Liver (tissue), 9 donors: ENCODE results near the gene CAPG. TPM values are rescaled to one million over a fixed set of nuclear protein-coding genes. Genes with fewer than 3 reads are reported as not detected.

Source experiments
- DNase-seq: peaks from one replicate; pipeline ENCODE4 v3.0.0-alpha.2; 2017; ENCODE audit warnings: low spot score
- H3K27ac ChIP-seq, 2 donors: one replicate each; pipeline ENCODE4 v1.7.0; 2013; ENCODE audit warnings: inconsistent platforms in 2 of 2, low read length in 2 of 2, control low read depth in 1 of 2, low read depth in 1 of 2, mild to moderate bottlenecking in 1 of 2
- H3K27me3 ChIP-seq, 4 donors: one replicate each; pipeline versions ENCODE4 v1.6.1 to v1.7.0; 2013; ENCODE audit warnings: low read length in 3 of 4, inconsistent platforms in 1 of 4, mild to moderate bottlenecking in 1 of 4, moderate library complexity in 1 of 4; ENCODE audit not compliant: control insufficient read depth in 4 of 4, insufficient read depth in 4 of 4
- H3K36me3 ChIP-seq, 4 donors: one replicate each; pipeline versions ENCODE4 v1.6.1 to v1.7.0; 2013; ENCODE audit warnings: low read length in 3 of 4, mild to moderate bottlenecking in 3 of 4, low read depth in 1 of 4, moderate library complexity in 1 of 4; ENCODE audit not compliant: control insufficient read depth in 4 of 4, insufficient read depth in 3 of 4
- H3K4me1 ChIP-seq, 4 donors: one replicate each; pipeline versions ENCODE4 v1.6.1 to v1.7.0; 2013; ENCODE audit warnings: low read length in 3 of 4, mild to moderate bottlenecking in 3 of 4, moderate library complexity in 1 of 4; ENCODE audit not compliant: control insufficient read depth in 4 of 4, insufficient read depth in 4 of 4
- H3K4me3 ChIP-seq, 3 donors: one replicate each; pipeline versions ENCODE4 v1.6.1 to v1.7.0; 2013; ENCODE audit warnings: low read length in 3 of 3, control low read depth in 1 of 3, low read depth in 1 of 3, mild to moderate bottlenecking in 1 of 3
- H3K9ac ChIP-seq, 2 donors: one replicate each; pipeline ENCODE4 v1.7.0; 2013; ENCODE audit warnings: low read length in 2 of 2, mild to moderate bottlenecking in 2 of 2, moderate library complexity in 2 of 2, control low read depth in 1 of 2, low read depth in 1 of 2
- H3K9me3 ChIP-seq, 4 donors: one replicate each; pipeline versions ENCODE4 v1.6.1 to v1.7.0; 2013; ENCODE audit warnings: low read length in 3 of 4; ENCODE audit not compliant: control insufficient read depth in 4 of 4
- ATF3 ChIP-seq: IDR thresholded peaks from 2 replicates; pipeline ENCODE4 v1.6.1; 2016; ENCODE audit warnings: antibody characterized with exemption
- EGR1 ChIP-seq, 2 donors: IDR thresholded peaks; 2 replicates each; pipeline ENCODE4 v1.6.1; 2016 to 2018; ENCODE audit warnings: antibody characterized with exemption in 2 of 2, low read depth in 2 of 2
- FOXA1 ChIP-seq: IDR thresholded peaks from 2 replicates; pipeline ENCODE4 v1.6.1; 2016; ENCODE audit warnings: antibody characterized with exemption
- FOXA2 ChIP-seq: IDR thresholded peaks from 2 replicates; pipeline ENCODE4 v1.6.1; 2016; ENCODE audit warnings: antibody characterized with exemption
- GABPA ChIP-seq, 2 donors: IDR thresholded peaks in 1 of 2; conservative IDR thresholded peaks in 1 of 2; 2 replicates each; pipeline ENCODE4 v1.6.1; 2016; ENCODE audit warnings: antibody characterized with exemption in 2 of 2, mild to moderate bottlenecking in 1 of 2, moderate library complexity in 1 of 2
- HNF4A ChIP-seq, 2 donors: conservative IDR thresholded peaks; 2 replicates each; pipeline ENCODE4 v1.6.1; 2016; ENCODE audit warnings: antibody characterized with exemption in 2 of 2, mild to moderate bottlenecking in 2 of 2
- HNF4G ChIP-seq: IDR thresholded peaks from 2 replicates; pipeline ENCODE4 v1.6.1; 2016; ENCODE audit warnings: antibody characterized with exemption
- MAX ChIP-seq: IDR thresholded peaks from 2 replicates; pipeline ENCODE4 v1.6.1; 2016; ENCODE audit warnings: antibody characterized with exemption
- NR2F2 ChIP-seq: IDR thresholded peaks from 2 replicates; pipeline ENCODE4 v1.6.1; 2016; ENCODE audit warnings: antibody characterized with exemption
- RAD21 ChIP-seq, 2 donors: IDR thresholded peaks; 2 replicates each; pipeline ENCODE4 v1.6.1; 2016; ENCODE audit warnings: antibody characterized with exemption in 2 of 2, mild to moderate bottlenecking in 2 of 2
- REST ChIP-seq: IDR thresholded peaks from 2 replicates; pipeline ENCODE4 v1.6.1; 2016; ENCODE audit warnings: antibody characterized with exemption, mild to moderate bottlenecking
- TAF1 ChIP-seq: conservative IDR thresholded peaks from 2 replicates; pipeline ENCODE4 v1.6.1; 2016; ENCODE audit warnings: antibody characterized with exemption, mild to moderate bottlenecking
- YY1 ChIP-seq: IDR thresholded peaks from 2 replicates; pipeline ENCODE4 v1.6.1; 2016; ENCODE audit warnings: antibody characterized with exemption, mild to moderate bottlenecking
- ZBTB33 ChIP-seq: IDR thresholded peaks from 2 replicates; pipeline ENCODE4 v1.6.1; 2016; ENCODE audit warnings: antibody characterized with exemption
- WGBS: extraction: QIAGEN DNeasy Blood & Tissue Kit; methylation state at CpG from one replicate; pipeline ENCODE4 v1.1.7; 2013; 5-methylcytosine and 5-hydroxymethylcytosine counted together
- polyA plus RNA-seq, 2 donors: library from polyadenylated mRNA; stranded (reverse) in 1 of 2; unstranded in 1 of 2; fragments of 200-250 nt in 1 of 2; fragments of >200 nt in 1 of 2; fragmentation: Nextera tagmentation in 1 of 2; extraction: Ambion mirVana in 1 of 2; gene quantifications; one replicate each; pipeline versions ENCODE4 v1.2.1 to v1.2.3, GENCODE V29; 2013 to 2015
- total RNA-seq, 2 donors: library from RNA; depleted of rRNA; stranded (reverse); fragments of >200 nt; gene quantifications; one replicate each; pipeline ENCODE4 v1.2.3, GENCODE V29; 2014
- donor health status: healthy.
- donor health status: healthy.
- donor health status: healthy.
- donor health status: healthy.
- donor health status: healthy.

The CAPG gene
- total and polyA plus RNA-seq, 4 donors: 2.7 to 19.3 (median 5.2) TPM

GRCh38 chr2:85435981-85436835 lies 26.0 kb upstream of the CAPG start:
- Histone ChIP-seq H3K4me1 (peaks cover 16 to 23% (median 20%) of the 10 kb centered on the region in 4 donors), H3K27ac (peak overlapping the region in 1 of 2 donors; percentile 57), H3K36me3 (no peaks in the 10 kb centered on the region), H3K4me3 (no peak overlapping the region), H3K9ac (no peak overlapping the region), H3K27me3 (no peaks in the 10 kb centered on the region), H3K9me3 (no peaks in the 10 kb centered on the region)
- DNase-seq: no peak
- TF ChIP-seq HNF4G (no peak), YY1 (no peak), MAX (no peak), HNF4A (conservative IDR thresholded peaks at IDR 0.05) (no peak), NR2F2 (no peak), REST (no peak), FOXA2 (no peak), RAD21 (IDR thresholded peaks at IDR 0.05) (no peak), EGR1 (IDR thresholded peaks at IDR 0.05; ENCODE audit: low read depth in 2 of 2) (no peak), ZBTB33 (no peak), ATF3 (no peak)
- WGBS: 94% methylated on average over 16 of the region's 16 CpGs

GRCh38 chr2:85435220-85435958 lies 25.2 kb upstream of the CAPG start:
- Histone ChIP-seq H3K27ac (no peak overlapping the region), H3K9ac (no peak overlapping the region), H3K27me3 (no peaks in the 10 kb centered on the region), H3K4me3 (no peak overlapping the region), H3K36me3 (no peaks in the 10 kb centered on the region), H3K4me1 (peaks cover 16 to 23% (median 20%) of the 10 kb centered on the region in 4 donors), H3K9me3 (no peaks in the 10 kb centered on the region)
- WGBS: 82% methylated on average over 21 of the region's 21 CpGs
- no peak for DNase-seq
- no peak for TF ChIP-seq TAF1
- TF ChIP-seq GABPA (IDR thresholded peaks at IDR 0.05 in 1 of 2, conservative IDR thresholded peaks at IDR 0.05 in 1 of 2): no peak
- TF ChIP-seq FOXA1: no peak
- TF ChIP-seq ATF3: no peak
